ENCODE measurements around the gene NRAP. TPM values are rescaled to one million over a fixed set of nuclear protein-coding genes. Genes with fewer than 3 reads are reported as not detected.
A peak's percentile ranks its signal among the peaks of the same experiment; 100 is the strongest.

The NRAP gene
- total RNA-seq, 1 experiment from 2014 or later = not detected

DNA sequence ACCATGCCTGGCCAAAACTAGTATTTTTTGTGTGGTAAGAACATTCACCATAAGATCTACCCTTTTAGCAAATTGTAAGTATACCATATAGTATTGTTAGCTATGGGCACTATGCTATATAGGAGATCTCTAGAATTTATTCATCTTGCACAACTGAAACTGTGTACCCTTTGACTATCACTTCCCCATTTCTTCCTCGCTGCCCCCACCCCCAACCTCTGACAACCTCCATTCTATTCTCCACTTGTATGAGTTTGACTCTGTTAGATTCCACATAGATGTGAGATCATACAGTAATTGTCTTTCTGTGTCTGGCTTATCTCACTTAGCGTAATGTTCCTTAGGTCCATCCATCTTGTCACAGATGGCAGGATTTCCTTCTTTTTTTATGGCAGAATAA is 19.5 kb upstream of the NRAP start:
- intact Hi-C loops (cut with micrococcal nuclease; ENCODE audit: unreplicated experiment) = no loop called here
- no peak overlapping the region for H3K27ac ChIP-seq
- H3K36me3 ChIP-seq (ENCODE audit: low read depth) = no peaks in the 10 kb centered on the region
- H3K79me2 ChIP-seq (ENCODE audit: low read depth) = peaks cover 9% of the 10 kb centered on the region; the same call in 1 of the 2 replicates
- H2AFZ ChIP-seq = no peak overlapping the region
- H3K4me2 ChIP-seq = no peak overlapping the region
- no peaks in the 10 kb centered on the region for H3K27me3 ChIP-seq (ENCODE audit: insufficient read depth, low read depth)
- DNase-seq = no peak
- no TSS peak for BruUV-seq (replicated peaks)
- no peak overlapping the region for H3K4me3 ChIP-seq
- TF ChIP-seq EZH2 (IDR thresholded peaks at IDR 0.05; ENCODE audit: low read depth) (no peak), CTCF (conservative IDR thresholded peaks at IDR 0.05) (no peak)
- no peaks in the 10 kb centered on the region for H4K20me1 ChIP-seq (ENCODE audit: insufficient read depth)
- peaks cover 9% of the 10 kb centered on the region; the same call in 1 of the 2 replicates for H3K4me1 ChIP-seq (replicated peaks; ENCODE audit: insufficient read depth)
- ChIA-PET POLR2A (ENCODE audit: unreplicated experiment) (no interaction called here), CTCF (no interaction called here)
- no peaks in the 10 kb centered on the region for H3K9me2 ChIP-seq (ENCODE audit: insufficient read depth)
- H3F3A ChIP-seq (ENCODE audit: insufficient read depth, low read depth) = no peaks in the 10 kb centered on the region
- no peaks in the 10 kb centered on the region for H3K9me3 ChIP-seq (ENCODE audit: insufficient read depth, low read depth)

DNA sequence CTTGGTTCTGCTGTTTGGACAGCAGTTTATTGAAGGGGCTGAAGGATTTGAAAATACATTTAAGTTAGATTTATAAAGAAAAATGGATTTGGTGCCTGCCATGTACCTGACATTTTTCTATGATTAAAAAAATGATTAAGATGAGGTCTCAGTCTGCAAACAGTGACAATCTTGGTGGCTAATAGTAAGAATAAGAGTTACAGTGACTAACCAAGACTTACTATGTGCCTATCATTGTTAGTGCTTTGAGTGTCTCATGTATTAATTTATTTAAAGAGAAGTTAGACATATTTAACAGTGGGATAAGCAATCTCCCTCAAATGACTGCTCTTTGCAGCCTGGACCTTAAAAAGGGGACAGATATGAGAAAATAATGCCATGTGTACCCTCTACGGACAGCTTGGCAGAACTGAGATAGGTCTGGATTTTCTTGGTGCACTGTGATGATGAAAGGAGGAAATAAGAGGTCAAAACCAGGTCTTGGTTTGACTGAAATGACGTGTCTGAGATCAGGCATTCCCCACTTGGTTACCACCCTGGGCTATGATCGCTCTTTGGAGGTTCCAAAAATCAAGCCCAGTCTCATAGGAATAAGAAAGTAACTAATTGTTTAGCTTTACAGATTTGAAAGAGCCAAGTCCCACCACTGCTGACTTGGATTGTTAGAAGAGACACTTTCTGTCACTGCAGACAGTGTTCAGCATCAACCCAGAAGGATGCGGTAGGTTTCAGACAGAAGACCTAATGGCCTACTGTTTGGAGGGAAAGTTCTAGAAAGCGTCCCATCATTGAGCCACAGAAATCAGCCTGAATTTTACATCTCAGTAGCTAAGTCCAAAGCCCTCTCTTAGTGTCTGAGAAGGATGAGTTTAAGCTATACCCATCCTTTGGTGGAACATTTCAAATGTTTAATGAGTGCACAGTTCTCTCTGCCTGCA is 18.0 kb upstream of the NRAP start:
- H3K9me2 ChIP-seq (ENCODE audit: insufficient read depth) = no peaks in the 10 kb centered on the region
- ChIA-PET CTCF (no interaction called here), POLR2A (ENCODE audit: unreplicated experiment) (no interaction called here)
- no peak overlapping the region for H3K27ac ChIP-seq
- no peaks in the 10 kb centered on the region for H3K27me3 ChIP-seq (ENCODE audit: insufficient read depth, low read depth)
- DNase-seq = no peak
- H3K36me3 ChIP-seq (ENCODE audit: low read depth) = no peaks in the 10 kb centered on the region
- H3K9me3 ChIP-seq (ENCODE audit: insufficient read depth, low read depth) = no peaks in the 10 kb centered on the region
- BruUV-seq (replicated peaks) = no TSS peak
- no peak overlapping the region for H3K4me2 ChIP-seq
- H4K20me1 ChIP-seq (ENCODE audit: insufficient read depth) = no peaks in the 10 kb centered on the region
- intact Hi-C loops (cut with micrococcal nuclease; ENCODE audit: unreplicated experiment) = no loop called here
- H3K79me2 ChIP-seq (ENCODE audit: low read depth) = peaks cover 9% of the 10 kb centered on the region; the same call in 1 of the 2 replicates
- no peak for TF ChIP-seq EZH2 (IDR thresholded peaks at IDR 0.05; ENCODE audit: low read depth)
- no peak for TF ChIP-seq CTCF (conservative IDR thresholded peaks at IDR 0.05)
- no peaks in the 10 kb centered on the region for H3F3A ChIP-seq (ENCODE audit: insufficient read depth, low read depth)
- H2AFZ ChIP-seq = no peak overlapping the region
- H3K4me1 ChIP-seq (replicated peaks; ENCODE audit: insufficient read depth) = peaks cover 9% of the 10 kb centered on the region; the same call in 1 of the 2 replicates
- H3K4me3 ChIP-seq = no peak overlapping the region

GRCh38 chr10:113680190-113681111 is 16.6 kb upstream of the NRAP start:
- TF ChIP-seq CTCF (conservative IDR thresholded peaks at IDR 0.05) (no peak), EZH2 (IDR thresholded peaks at IDR 0.05; ENCODE audit: low read depth) (no peak)
- Histone ChIP-seq H4K20me1 (ENCODE audit: insufficient read depth) (no peaks in the 10 kb centered on the region), H2AFZ (peak overlapping the region; percentile 88), H3K4me3 (peak overlapping the region; percentile 85), H3K4me2 (peak overlapping the region; percentile 90), H3K36me3 (ENCODE audit: low read depth) (no peaks in the 10 kb centered on the region), H3K27ac (0 out of 2 replicates have a peak overlapping the region, but pooled peaks have one; percentile 23), H3K4me1 (replicated peaks; ENCODE audit: insufficient read depth) (peaks cover 9% of the 10 kb centered on the region; the same call in 1 of the 2 replicates), H3K79me2 (ENCODE audit: low read depth) (peaks cover 9% of the 10 kb centered on the region; the same call in 1 of the 2 replicates), H3F3A (ENCODE audit: insufficient read depth, low read depth) (no peaks in the 10 kb centered on the region), H3K27me3 (ENCODE audit: insufficient read depth, low read depth) (no peaks in the 10 kb centered on the region), H3K9me3 (ENCODE audit: insufficient read depth, low read depth) (no peaks in the 10 kb centered on the region), H3K9me2 (ENCODE audit: insufficient read depth) (no peaks in the 10 kb centered on the region)
- CTCF ChIA-PET = no interaction called here
- POLR2A ChIA-PET (ENCODE audit: unreplicated experiment) = no interaction called here
- TSS peak; percentile 38 for BruUV-seq (replicated peaks)
- peak; percentile 11 to 45 for DNase-seq
- intact Hi-C loops (cut with micrococcal nuclease; ENCODE audit: unreplicated experiment) = no loop called here
